K562 (cell line): ENCODE results near the gene NPFFR1. TPM values are rescaled to one million over a fixed set of nuclear protein-coding genes. Genes with fewer than 3 reads are reported as not detected.

Experiments used
- ATAC-seq: fragments of 200-7000 bp; cut with Tn5 transposase; 3 replicates; pipeline ENCODE4 v1.9.1; 2020; ENCODE audit warnings: moderate library complexity
- BruUV-seq: library from RNA; stranded (reverse); fragments of 400-500 nt; replicated peaks from 2 replicates; lab custom pipeline; 2021; lab: Mats Ljungman, UMichigan
- CTCF ChIA-PET: fragments of 300-600 bp; formaldehyde crosslinking; extraction: SDS; loops from one replicate; lab custom pipeline; 2021; ENCODE audit warnings: low intra/inter-chr PET ratio; lab: Yijun Ruan, JAX
- POLR2A ChIA-PET: fragments of 300-600, 350-650 bp; sonication (Branson Sonifier 250); formaldehyde crosslinking; extraction: SDS; loops from one replicate; lab custom pipeline; 2021; ENCODE audit warnings: antibody characterized with exemption, inconsistent platforms; lab: Yijun Ruan, JAX
- DNase-seq, 4 experiments: peaks; one replicate each; pipeline versions ENCODE4 v3.0.0 to v3.0.0-alpha.2; 2011 to 2018; ENCODE audit warnings: low spot score in 3 of 4, mixed read lengths in 3 of 4; ENCODE audit errors: extremely low read depth in 1 of 4
- FAIRE-seq: peaks from 2 replicates; lab custom pipeline; 2011; peaks lifted over from hg19 to GRCh38; lab: Jason Lieb, UNC
- H2AFZ ChIP-seq: 2 replicates; pipeline ENCODE4 v1.6.0; 2011; ENCODE audit warnings: low read depth, low read length, control low read depth, inconsistent platforms
- H3K27ac ChIP-seq: fragments of 200-600 bp; 3 replicates; pipeline ENCODE4 v1.8.0; 2011; ENCODE audit warnings: low read depth, mild to moderate bottlenecking, control low read depth, inconsistent platforms, low read length, moderate library complexity, mixed read lengths; ENCODE audit errors: extremely low read depth
- H3K27me3 ChIP-seq, 2 experiments: fragments of 300-600 bp in 1 of 2; 2 replicates in 1 of 2; 3 replicates in 1 of 2; pipeline versions ENCODE4 v1.6.0 to v1.8.0; 2011; ENCODE audit warnings: inconsistent platforms in 2 of 2, low read length in 2 of 2, mild to moderate bottlenecking in 1 of 2, mixed read lengths in 1 of 2, moderate library complexity in 1 of 2; ENCODE audit not compliant: control insufficient read depth in 2 of 2, insufficient read depth in 2 of 2
- H3K36me3 ChIP-seq: fragments of 300-600 bp; 3 replicates; pipeline ENCODE4 v1.8.0; 2011; ENCODE audit warnings: mild to moderate bottlenecking, low read length, inconsistent platforms; ENCODE audit not compliant: control insufficient read depth, insufficient read depth
- H3K4me1 ChIP-seq, 2 experiments: fragments of 200-600 bp in 1 of 2; replicated peaks in 1 of 2; 2 replicates in 1 of 2; 3 replicates in 1 of 2; pipeline versions ENCODE4 v1.5.1 to v1.8.0; 2011; ENCODE audit warnings: inconsistent platforms in 2 of 2, low read length in 2 of 2, mild to moderate bottlenecking in 1 of 2, mixed read lengths in 1 of 2, moderate library complexity in 1 of 2; ENCODE audit not compliant: control insufficient read depth in 2 of 2, insufficient read depth in 2 of 2
- H3K4me2 ChIP-seq: 2 replicates; pipeline ENCODE4 v1.6.1; 2011; ENCODE audit warnings: low read length, control low read depth, inconsistent platforms, mixed read lengths; ENCODE audit not compliant: insufficient read depth
- H3K4me3 ChIP-seq: fragments of 200-600 bp; sonication (generic), shearing (Covaris generic); 2 replicates; pipeline ENCODE4 v1.5.1; 2016; ENCODE audit warnings: control low read depth, inconsistent platforms
- H3K79me2 ChIP-seq: fragments of 200-600 bp; 3 replicates; pipeline ENCODE4 v1.8.0; 2011; ENCODE audit warnings: low read length, inconsistent platforms; ENCODE audit not compliant: control insufficient read depth, insufficient read depth
- H3K9ac ChIP-seq, 2 experiments: 2 replicates each; pipeline versions ENCODE4 v1.6.0 to v1.6.1; 2011; ENCODE audit warnings: low read depth in 2 of 2, low read length in 2 of 2, control low read depth in 1 of 2, inconsistent platforms in 1 of 2, mild to moderate bottlenecking in 1 of 2, mixed read lengths in 1 of 2; ENCODE audit not compliant: insufficient read depth in 1 of 2
- H3K9me1 ChIP-seq: one replicate; pipeline ENCODE4 v1.6.0; 2011; ENCODE audit warnings: inconsistent platforms, mild to moderate bottlenecking, low read length, moderate library complexity; ENCODE audit not compliant: control insufficient read depth, insufficient read depth
- H3K9me3 ChIP-seq: replicated peaks from 2 replicates; pipeline ENCODE4 v1.5.1; 2011; ENCODE audit warnings: low read depth, low read length, inconsistent platforms; ENCODE audit not compliant: control insufficient read depth, insufficient read depth
- H4K20me1 ChIP-seq: replicated peaks from 2 replicates; pipeline ENCODE4 v1.6.1; 2011; ENCODE audit warnings: low read length, inconsistent platforms, mixed read lengths; ENCODE audit not compliant: control insufficient read depth, insufficient read depth
- ATF3 ChIP-seq, 2 experiments: fragments of 450-650 bp in 1 of 2; sonication (generic) in 1 of 2; formaldehyde crosslinking in 1 of 2; IDR thresholded peaks in 1 of 2; conservative IDR thresholded peaks in 1 of 2; 2 replicates each; pipeline versions ENCODE4 v1.6.1 to v1.8.1; 2016 to 2023; ENCODE audit warnings: mild to moderate bottlenecking in 2 of 2, moderate library complexity in 2 of 2, inconsistent platforms in 1 of 2, missing genetic modification reagents in 1 of 2
- CLOCK ChIP-seq: fragments of 250-450 bp; sonication (Bioruptor Pico); IDR thresholded peaks from 2 replicates; pipeline ENCODE4 v1.4.0; 2020; ENCODE audit warnings: mild to moderate bottlenecking, moderate library complexity, borderline replicate concordance
- HDAC8 ChIP-seq: fragments of 450-650 bp; IDR thresholded peaks from 2 replicates; pipeline ENCODE4 v1.6.1; 2016; ENCODE audit warnings: mild to moderate bottlenecking, missing genetic modification characterization, moderate library complexity, missing compliant biosample characterization
- NFIX ChIP-seq: fragments of 250-450 bp; sonication (Bioruptor Pico); IDR thresholded peaks from 2 replicates; pipeline ENCODE4 v1.4.0; 2020; ENCODE audit warnings: low read depth, mild to moderate bottlenecking, moderate library complexity
- RB1 ChIP-seq: fragments of 450-650 bp; IDR thresholded peaks from 2 replicates; pipeline ENCODE4 v1.6.1; 2017; ENCODE audit warnings: low read depth, mild to moderate bottlenecking
- RREB1 ChIP-seq: fragments of 250-450 bp; sonication (Bioruptor Pico); IDR thresholded peaks from 2 replicates; pipeline ENCODE4 v1.4.0; 2020
- TARDBP ChIP-seq: fragments of 450-650 bp; IDR thresholded peaks from 2 replicates; pipeline ENCODE4 v1.6.1; 2016
- ZNF696 ChIP-seq: fragments of 250-450 bp; sonication (Bioruptor Pico); conservative IDR thresholded peaks from 2 replicates; pipeline ENCODE4 v1.4.0; 2020; ENCODE audit warnings: mild to moderate bottlenecking, moderate library complexity
- WGBS: fragments of 100-300 bp; shearing (Covaris generic); methylation state at CpG from one replicate; pipeline ENCODE4 v1.1.6; 2016; ENCODE audit warnings: low coverage, mixed read lengths; ENCODE audit not compliant: insufficient coverage; ENCODE audit errors: missing lambda C conversion rate; 5-methylcytosine and 5-hydroxymethylcytosine counted together
- in situ Hi-C: fragments of 300-500 bp; cut with MboI; formaldehyde crosslinking; loops from 4 replicates; pipeline ENCODE4 v1.15.0; 2018; ENCODE audit warnings: inconsistent platforms, mixed read lengths
- intact Hi-C: fragments of 100-400 bp; cut with micrococcal nuclease; formaldehyde crosslinking; loops from 2 replicates; pipeline ENCODE4 v1.14.2; 2022
- polyA plus RNA-seq, 8 experiments: library from polyadenylated mRNA; depleted of rRNA in 4 of 8; stranded (reverse) in 5 of 8; unstranded in 3 of 8; fragments of >200 nt; fragmentation: Nextera tagmentation in 2 of 8; fragmentation: Illumina TruSeq in 1 of 8; extraction: Ambion mirVana in 2 of 8; extraction: Trizol in 1 of 8; gene quantifications; 2 replicates each; pipeline versions ENCODE4 v1.2.1 to v1.2.3, GENCODE V29; 2011 to 2014; ENCODE audit warnings: inconsistent platforms in 1 of 8, missing spikeins in 1 of 8
- total RNA-seq, 7 experiments: library from RNA; depleted of rRNA in 6 of 7; stranded (reverse); fragments of >200 nt in 6 of 7; fragmentation: Illumina TruSeq in 2 of 7; extraction: Trizol in 2 of 7; gene quantifications; 2 replicates each; pipeline versions ENCODE4 v1.2.1 to v1.2.3, GENCODE V29; 2011 to 2021; ENCODE audit warnings: low replicate concordance in 1 of 7

The NPFFR1 gene
- total and polyA plus RNA-seq, 9 of the 15 experiments (the other 6 are each of a cell fraction or from before 2014, with no cell fraction given) = under 0.01 TPM; not detected in 8

GRCh38 chr10:70268376-70268775, 15.4 kb downstream of the NPFFR1 start (continued):
- TF ChIP-seq RREB1 (CRISPR knock-in tag) (no peak), RB1 (no peak)

GRCh38 chr10:70267161-70267933, 16.5 kb downstream of the NPFFR1 start:
- Histone ChIP-seq H3K79me2 (no peaks in the 10 kb centered on the region), H3K27ac (no peak overlapping the region), H2AFZ (no peak overlapping the region), H3K4me3 (no peak overlapping the region), H3K27me3 (peaks cover 22 to 52% of the 10 kb centered on the region in 2 experiments), H3K9ac (no peak overlapping the region), H3K4me2 (no peak overlapping the region), H3K4me1 (peaks cover 0 to 5% of the 10 kb centered on the region in 2 experiments; a peak in 2 of 5 replicates), H3K9me1 (no peaks in the 10 kb centered on the region), H4K20me1 (peaks cover 5% of the 10 kb centered on the region; the same call in 1 of the 2 replicates), H3K36me3 (no peaks in the 10 kb centered on the region), H3K9me3 (no peaks in the 10 kb centered on the region)
- intact Hi-C loops (loop anchor here (5.0 kb wide), 1 partner anchor 80 kb away; no protein-coding TSS in a partner anchor), in situ Hi-C loops (no loop called here)
- ChIA-PET CTCF (interaction anchor here (0.7 to 0.9 kb wide), 2 partner anchors 97 to 98 kb away, joined by 3 read pairs; no protein-coding TSS in a partner anchor), POLR2A (interaction anchor here (0.7 to 1.5 kb wide), 2 partner anchors 34 to 40 kb away, joined by 3 to 5 read pairs; partner anchors contain the start of gene PPA1)
- peak; percentile 33 to 43 (median 36) for DNase-seq
- 17% methylated on average over 9 of the region's 9 CpGs for WGBS
- BruUV-seq = no TSS peak
- peak; percentile 67 for ATAC-seq
- no peak for FAIRE-seq
- TF ChIP-seq TARDBP (no peak), ZNF696 (CRISPR knock-in tag) (no peak), CLOCK (CRISPR knock-in tag) (no peak), ATF3 (IDR thresholded peaks at IDR 0.05) (peak; percentile 82), ATF3 (CRISPR knock-in tag; conservative IDR thresholded peaks at IDR 0.05) (no peak), HDAC8 (no peak), NFIX (CRISPR knock-in tag) (no peak)
